SK-N-SH (cell line): Measurements from ENCODE around the gene SYTL4. TPM values are rescaled to one million over a fixed set of nuclear protein-coding genes. Genes with fewer than 3 reads are reported as not detected.

Experiments
- CTCF ChIA-PET: fragments of 300-600, 350-600 bp; formaldehyde crosslinking; extraction: SDS; loops from one replicate; lab custom pipeline; 2021; lab: Yijun Ruan, JAX
- POLR2A ChIA-PET: fragments of 350-600 bp; sonication (Branson Sonifier 250); formaldehyde crosslinking; extraction: SDS; loops from one replicate; lab custom pipeline; 2020; ENCODE audit warnings: antibody characterized with exemption, inconsistent platforms; lab: Yijun Ruan, JAX
- DNase-seq: peaks from one replicate; pipeline ENCODE4 v3.0.0; 2012
- H2AFZ ChIP-seq: fragments of 200-600 bp; sonication (generic); 2 replicates; pipeline ENCODE4 v1.8.1; 2016; ENCODE audit warnings: antibody characterized with exemption, mild to moderate bottlenecking, low read depth
- H3F3A ChIP-seq: fragments of 200-600 bp; sonication (generic); replicated peaks from 2 replicates; pipeline ENCODE3; 2016; ENCODE audit warnings: antibody characterized with exemption, mild to moderate bottlenecking; ENCODE audit not compliant: insufficient read depth
- H3K27ac ChIP-seq, 2 experiments: fragments of 200-500 bp in 1 of 2; fragments of 200-600 bp in 1 of 2; sonication (Bioruptor generic) in 1 of 2; sonication (generic), shearing (Covaris generic) in 1 of 2; 2 replicates each; pipeline versions ENCODE4 v1.5.1 to v1.6.1; 2014 to 2016; ENCODE audit warnings: low read depth in 2 of 2, inconsistent platforms in 1 of 2, low read length in 1 of 2, mild to moderate bottlenecking in 1 of 2, mixed read lengths in 1 of 2
- H3K27me3 ChIP-seq: fragments of 200-600 bp; sonication (generic), shearing (Covaris generic); 2 replicates; pipeline ENCODE4 v1.6.1; 2016; ENCODE audit warnings: mixed run types; ENCODE audit not compliant: insufficient read depth
- H3K36me3 ChIP-seq, 2 experiments: fragments of 200-500 bp in 1 of 2; fragments of 200-600 bp in 1 of 2; sonication (Bioruptor generic) in 1 of 2; sonication (generic) in 1 of 2; replicated peaks in 1 of 2; 2 replicates each; pipeline versions ENCODE3 to v1.5.1; 2014 to 2016; ENCODE audit warnings: low read length in 1 of 2, mild to moderate bottlenecking in 1 of 2; ENCODE audit not compliant: insufficient read depth in 2 of 2, control insufficient read depth in 1 of 2
- H3K4me1 ChIP-seq, 2 experiments: fragments of 200-500 bp in 1 of 2; fragments of 200-600 bp in 1 of 2; sonication (Bioruptor generic) in 1 of 2; sonication (generic), shearing (Covaris generic) in 1 of 2; 2 replicates each; pipeline versions ENCODE4 v1.5.1 to v1.6.1; 2014 to 2016; ENCODE audit warnings: low read depth in 1 of 2, low read length in 1 of 2, mixed run types in 1 of 2; ENCODE audit not compliant: insufficient read depth in 2 of 2, control insufficient read depth in 1 of 2
- H3K4me2 ChIP-seq: fragments of 200-600 bp; sonication (generic), shearing (Covaris generic); 2 replicates; pipeline ENCODE4 v1.6.1; 2017; ENCODE audit warnings: mixed run types
- H3K4me3 ChIP-seq, 2 experiments: fragments of 200-500 bp in 1 of 2; fragments of 200-600 bp in 1 of 2; sonication (Bioruptor generic) in 1 of 2; sonication (generic), shearing (Covaris generic) in 1 of 2; 2 replicates each; pipeline versions ENCODE4 v1.5.1 to v1.8.1; 2014 to 2016; ENCODE audit warnings: low read depth in 2 of 2, inconsistent platforms in 1 of 2, low read length in 1 of 2, mild to moderate bottlenecking in 1 of 2, mixed read lengths in 1 of 2, moderate library complexity in 1 of 2
- H3K79me2 ChIP-seq: fragments of 200-600 bp; sonication (generic); 2 replicates; pipeline ENCODE4 v1.8.1; 2017; ENCODE audit warnings: mild to moderate bottlenecking; ENCODE audit not compliant: insufficient read depth
- H3K9ac ChIP-seq: fragments of 200-600 bp; sonication (generic); 2 replicates; pipeline ENCODE4 v1.6.1; 2017; ENCODE audit warnings: mixed run types
- H3K9me2 ChIP-seq: fragments of 200-600 bp; sonication (generic); 2 replicates; pipeline ENCODE4 v1.6.1; 2017; ENCODE audit warnings: mixed run types
- H3K9me3 ChIP-seq: fragments of 200-600 bp; sonication (generic); 2 replicates; pipeline ENCODE4 v1.6.1; 2017; ENCODE audit warnings: mixed run types, mild to moderate bottlenecking, moderate library complexity
- H4K20me1 ChIP-seq: fragments of 200-600 bp; sonication (generic); 2 replicates; pipeline ENCODE4 v1.6.1; 2017; ENCODE audit warnings: mild to moderate bottlenecking, mixed run types; ENCODE audit not compliant: insufficient read depth
- CTCF ChIP-seq: fragments of 200-600 bp; sonication (generic); IDR thresholded peaks from 2 replicates; pipeline ENCODE4 v1.6.1; 2017; ENCODE audit warnings: antibody characterized with exemption, mild to moderate bottlenecking, moderate library complexity
- FOSL2 ChIP-seq: IDR thresholded peaks from 2 replicates; pipeline ENCODE4 v1.4.0; 2012; ENCODE audit warnings: low read depth, mild to moderate bottlenecking, moderate library complexity, borderline replicate concordance
- GATA2 ChIP-seq: sonication (generic); formaldehyde crosslinking; IDR thresholded peaks from 2 replicates; pipeline ENCODE4 v1.5.0; 2020; ENCODE audit warnings: mild to moderate bottlenecking, missing genetic modification reagents
- IRF3 ChIP-seq: fragments of 150-350 bp; IDR thresholded peaks from 2 replicates; pipeline ENCODE4 v1.6.1; 2016; ENCODE audit warnings: mild to moderate bottlenecking, low read depth, low read length
- JUND ChIP-seq: IDR thresholded peaks from 2 replicates; pipeline ENCODE4 v1.4.0; 2012
- NFIC ChIP-seq: IDR thresholded peaks from 2 replicates; pipeline ENCODE4 v1.4.0; 2012; ENCODE audit warnings: borderline replicate concordance
- PBX3 ChIP-seq: IDR thresholded peaks from 2 replicates; pipeline ENCODE4; 2012
- REST ChIP-seq: IDR thresholded peaks from 2 replicates; pipeline ENCODE4 v1.6.1; 2012; ENCODE audit warnings: mild to moderate bottlenecking, low read depth, low read length, moderate library complexity
- RXRA ChIP-seq: IDR thresholded peaks from 2 replicates; pipeline ENCODE4 v1.4.0; 2012; ENCODE audit warnings: low read depth, mild to moderate bottlenecking, borderline replicate concordance
- TCF12 ChIP-seq: IDR thresholded peaks from 2 replicates; pipeline ENCODE4 v1.4.0; 2012
- TEAD4 ChIP-seq: IDR thresholded peaks from 2 replicates; pipeline ENCODE4 v1.4.0; 2012; ENCODE audit warnings: mild to moderate bottlenecking, borderline replicate concordance; ENCODE audit not compliant: insufficient read depth
- WGBS: methylation state at CpG from one replicate; pipeline ENCODE4 v1.1.6; 2017; ENCODE audit warnings: low lambda C conversion rate; 5-methylcytosine and 5-hydroxymethylcytosine counted together
- polyA plus RNA-seq, 3 experiments: library from polyadenylated mRNA; depleted of rRNA; stranded (reverse); fragments of >200 nt; gene quantifications; 2 replicates each; pipeline ENCODE4 v1.2.3, GENCODE V29; 2012

The SYTL4 gene
- polyA plus RNA-seq, 1 of the 3 experiments (the other 2 are of a cell fraction) = 2.3 TPM

GRCh38 chrX:100643956-100644860, 87.7 kb downstream of the SYTL4 start, which contains the start of gene SRPX2:
Gene SRPX2, plus strand, starts transcription at chrX:100644199. Its CDS starts 2,124 bp downstream, at chrX:100646323.
- 18% methylated on average over 11 of the region's 11 CpGs for WGBS
- CTCF ChIA-PET = interaction anchor here (1.5 to 3.8 kb wide), 3 partner anchors 10 to 132 kb away, joined by 4 to 13 read pairs (median 10); no protein-coding TSS in a partner anchor
- TF ChIP-seq RXRA (no peak), CTCF (no peak), IRF3 (no peak), FOSL2 (peak; percentile 88; the same call in 1 of the 2 replicates), JUND (peak; percentile 70), GATA2 (no peak), TEAD4 (peak; percentile 35; the same call in 1 of the 2 replicates), TCF12 (peak; percentile 56), PBX3 (peak; percentile 39; the same call in 1 of the 2 replicates), NFIC (peak; percentile 10; the same call in 1 of the 2 replicates), REST (no peak)
- H3K79me2 ChIP-seq = no peaks in the 10 kb centered on the region
- peak within 1 kb of the TSS; percentile 16; the same call in 1 of the 2 replicates for H2AFZ ChIP-seq
- H3K27ac ChIP-seq = peak within 1 kb of the TSS in 1 of 2 experiments; percentile 70; a peak in 2 of 4 replicates
- H3K9me2 ChIP-seq = no peaks in the 10 kb centered on the region
- peaks cover 0 to 14% of the 10 kb centered on the region in 2 experiments; a peak in 1 of 4 replicates for H3K4me1 ChIP-seq
- H3F3A ChIP-seq = no peaks in the 10 kb centered on the region
- H3K4me3 ChIP-seq = peak within 1 kb of the TSS in 1 of 2 experiments; percentile 45; a peak in 1 of 4 replicates
- no peaks in the 10 kb centered on the region for H3K9me3 ChIP-seq
- H3K36me3 ChIP-seq = no peaks in the 10 kb centered on the region
- DNase-seq = no peak
- H3K27me3 ChIP-seq = 0 out of 2 replicates have a peak, but pooled peaks cover 4% of the 10 kb centered on the region
- peak within 1 kb of the TSS; percentile 39; the same call in 1 of the 2 replicates for H3K9ac ChIP-seq
- peak within 1 kb of the TSS; percentile 63 for H3K4me2 ChIP-seq
- no peaks in the 10 kb centered on the region for H4K20me1 ChIP-seq
- POLR2A ChIA-PET = no interaction called here
